C4-2B (cell line): ENCODE measurements around the gene XYLT1.
A peak's percentile ranks its signal among the peaks of the same experiment; 100 is the strongest.

Experiments used
- H3K27ac ChIP-seq: fragments of 450-650 bp; 2 replicates; pipeline ENCODE4 v1.5.1; 2017
- ZFX ChIP-seq: fragments of 450-650 bp; IDR thresholded peaks from 2 replicates; pipeline ENCODE4 v1.6.1; 2017
- TF ChIP-seq, protein P1 (sequence below): fragments of 450-650 bp; conservative IDR thresholded peaks from 2 replicates; pipeline ENCODE4 v1.5.1; 2017; ENCODE audit warnings: mild to moderate bottlenecking

The XYLT1 gene

DNA sequence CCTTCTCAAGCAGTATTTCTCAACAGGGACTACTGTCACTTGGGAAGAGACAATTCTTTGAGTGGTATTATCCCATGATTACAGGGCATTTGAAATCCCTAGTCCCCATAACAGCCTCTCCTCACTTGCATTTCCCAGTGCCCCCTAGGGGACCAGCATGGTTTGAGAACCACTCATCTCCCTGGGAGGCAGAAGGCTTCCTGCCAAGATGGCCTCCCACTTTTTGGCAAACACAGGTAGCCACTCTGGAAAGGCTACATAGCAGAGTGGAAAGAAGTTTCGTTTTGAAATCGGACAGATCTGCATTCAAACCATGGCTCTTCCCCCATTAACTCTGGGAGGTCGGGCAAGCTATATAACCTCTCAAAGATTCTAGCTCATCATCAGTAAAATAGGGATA is 256.8 kb downstream of the XYLT1 start:
- TF ChIP-seq, protein P1, sequence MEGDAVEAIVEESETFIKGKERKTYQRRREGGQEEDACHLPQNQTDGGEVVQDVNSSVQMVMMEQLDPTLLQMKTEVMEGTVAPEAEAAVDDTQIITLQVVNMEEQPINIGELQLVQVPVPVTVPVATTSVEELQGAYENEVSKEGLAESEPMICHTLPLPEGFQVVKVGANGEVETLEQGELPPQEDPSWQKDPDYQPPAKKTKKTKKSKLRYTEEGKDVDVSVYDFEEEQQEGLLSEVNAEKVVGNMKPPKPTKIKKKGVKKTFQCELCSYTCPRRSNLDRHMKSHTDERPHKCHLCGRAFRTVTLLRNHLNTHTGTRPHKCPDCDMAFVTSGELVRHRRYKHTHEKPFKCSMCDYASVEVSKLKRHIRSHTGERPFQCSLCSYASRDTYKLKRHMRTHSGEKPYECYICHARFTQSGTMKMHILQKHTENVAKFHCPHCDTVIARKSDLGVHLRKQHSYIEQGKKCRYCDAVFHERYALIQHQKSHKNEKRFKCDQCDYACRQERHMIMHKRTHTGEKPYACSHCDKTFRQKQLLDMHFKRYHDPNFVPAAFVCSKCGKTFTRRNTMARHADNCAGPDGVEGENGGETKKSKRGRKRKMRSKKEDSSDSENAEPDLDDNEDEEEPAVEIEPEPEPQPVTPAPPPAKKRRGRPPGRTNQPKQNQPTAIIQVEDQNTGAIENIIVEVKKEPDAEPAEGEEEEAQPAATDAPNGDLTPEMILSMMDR, result no peak
- TF ChIP-seq ZFX, result no peak
- no peak overlapping the region for H3K27ac ChIP-seq

DNA sequence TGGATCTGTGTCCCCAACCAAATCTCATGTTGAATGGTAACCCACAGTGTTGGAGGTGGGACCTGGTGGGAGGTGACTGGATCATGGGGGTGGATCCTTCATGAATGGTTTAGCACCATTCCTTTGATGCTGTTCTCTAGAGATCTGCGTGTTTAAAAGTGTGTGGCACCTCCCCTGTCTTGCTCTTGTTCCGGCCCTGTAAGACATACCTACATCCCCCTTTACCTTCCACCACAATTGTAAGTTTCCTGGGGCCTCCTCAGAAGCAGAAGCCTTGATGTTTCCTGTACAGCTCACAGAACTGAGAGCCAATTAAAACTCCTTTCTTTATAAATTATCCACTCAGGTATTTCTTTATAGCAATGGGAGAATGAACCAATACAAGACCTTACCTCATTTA is 257.7 kb downstream of the XYLT1 start:
- no peak for TF ChIP-seq ZFX
- TF ChIP-seq, protein P1, result no peak
- H3K27ac ChIP-seq, result no peak overlapping the region

DNA sequence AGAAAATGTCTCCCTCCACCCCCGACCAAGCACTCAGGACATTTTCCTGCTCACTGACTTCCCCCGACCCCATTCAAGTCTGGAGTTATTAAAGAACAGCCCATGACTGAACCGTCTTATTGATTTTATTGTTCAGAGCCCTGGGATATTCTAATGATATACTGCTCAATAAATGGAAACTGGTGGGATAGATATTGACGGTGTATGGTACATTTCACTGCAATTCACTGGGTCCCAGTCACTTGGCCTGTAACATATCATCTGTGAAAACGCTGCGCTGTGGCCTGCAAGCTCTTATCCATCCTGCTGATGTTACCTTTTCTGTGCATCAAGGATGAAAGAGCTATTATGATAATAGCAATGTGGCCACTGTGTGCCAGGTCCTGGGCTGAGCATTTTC is 258.2 kb downstream of the XYLT1 start:
- no peak overlapping the region for H3K27ac ChIP-seq
- TF ChIP-seq ZFX, result no peak
- TF ChIP-seq, protein P1, result no peak

DNA sequence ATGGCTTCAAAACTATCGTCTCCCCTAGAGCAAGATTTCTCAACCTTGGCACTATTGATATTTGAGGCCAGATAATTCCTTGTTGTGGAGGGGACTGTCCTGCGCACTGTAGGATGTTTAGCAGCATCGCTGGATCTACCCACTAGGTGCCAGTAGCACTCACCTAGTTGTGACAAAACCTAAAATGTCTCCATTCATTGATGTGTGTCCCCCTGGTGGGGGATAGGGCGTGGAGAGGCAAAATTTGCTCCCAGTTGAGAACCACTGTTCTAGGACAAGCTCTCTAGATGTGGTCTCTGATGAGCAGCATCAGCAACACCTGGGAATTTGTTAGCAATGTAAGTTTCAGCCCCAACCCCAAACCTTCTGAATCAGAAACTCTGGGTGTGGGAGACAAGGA is 259.0 kb downstream of the XYLT1 start:
- no peak overlapping the region for H3K27ac ChIP-seq
- TF ChIP-seq, protein P1, result peak; percentile 32
- TF ChIP-seq ZFX, result no peak

DNA sequence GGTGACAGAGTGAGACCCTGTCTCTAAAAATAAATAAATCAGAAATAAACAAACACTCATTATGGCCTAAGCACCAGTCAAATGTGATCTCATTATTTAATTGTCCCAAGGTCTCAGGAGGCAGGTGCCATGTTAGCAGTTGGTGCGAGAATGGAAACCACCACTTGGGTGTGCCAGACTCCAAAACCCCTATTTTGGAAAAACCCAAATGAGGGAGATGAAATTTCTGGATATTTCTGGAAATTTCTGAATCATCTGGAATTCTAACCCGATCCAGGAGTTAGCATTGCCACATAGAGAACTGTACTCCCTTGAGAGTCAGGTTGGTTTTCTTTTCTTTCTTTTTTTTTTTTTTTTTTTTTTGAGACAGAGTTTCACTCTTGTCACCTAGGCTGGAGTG is 264.0 kb downstream of the XYLT1 start:
- TF ChIP-seq, protein P1, result no peak
- TF ChIP-seq ZFX, result no peak
- H3K27ac ChIP-seq, result no peak overlapping the region

DNA sequence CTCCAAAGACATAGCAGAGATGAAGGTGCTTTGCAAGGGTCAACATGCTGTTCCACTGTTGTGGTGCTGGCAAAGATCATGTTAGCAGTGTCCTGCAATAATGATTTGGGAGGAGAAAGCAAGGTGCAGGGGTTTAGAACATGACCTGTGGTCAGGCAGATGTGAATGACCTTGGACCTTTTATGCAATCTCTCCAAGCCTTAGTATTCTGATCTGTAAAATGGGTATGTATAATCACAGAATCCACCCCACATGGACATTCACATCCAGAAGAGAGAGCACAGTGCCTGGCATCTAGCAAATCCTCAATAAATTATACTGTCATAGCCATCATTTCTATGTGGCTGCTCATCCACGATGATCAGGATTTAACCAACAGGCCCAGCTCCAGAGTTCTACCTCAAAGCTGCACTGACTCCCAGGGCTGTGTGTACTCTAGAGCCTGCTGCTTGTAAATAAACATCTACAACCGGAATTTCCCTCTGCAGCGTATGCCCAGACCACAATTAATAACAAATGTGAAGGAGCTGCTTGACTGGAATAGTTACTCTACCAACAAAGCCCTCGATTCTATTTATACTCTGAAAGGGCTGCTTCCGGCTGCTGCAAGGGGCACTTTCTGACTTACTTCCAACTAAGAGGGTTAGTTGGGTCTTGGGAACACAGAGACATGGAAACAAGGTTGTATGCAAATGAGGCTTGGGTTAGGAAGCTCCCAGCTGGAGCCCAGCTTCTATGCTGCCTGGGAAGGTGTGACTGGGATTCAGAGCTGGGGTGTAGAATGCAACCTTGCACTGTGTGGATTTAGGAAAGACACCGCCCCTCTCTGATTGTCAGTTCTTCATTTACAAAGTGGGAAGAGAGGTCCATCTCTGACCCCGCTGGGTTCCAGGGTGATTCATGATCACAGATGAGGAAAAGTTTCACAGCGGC is 265.2 kb downstream of the XYLT1 start:
- no peak overlapping the region for H3K27ac ChIP-seq
- TF ChIP-seq, protein P1, result no peak
- no peak for TF ChIP-seq ZFX

DNA sequence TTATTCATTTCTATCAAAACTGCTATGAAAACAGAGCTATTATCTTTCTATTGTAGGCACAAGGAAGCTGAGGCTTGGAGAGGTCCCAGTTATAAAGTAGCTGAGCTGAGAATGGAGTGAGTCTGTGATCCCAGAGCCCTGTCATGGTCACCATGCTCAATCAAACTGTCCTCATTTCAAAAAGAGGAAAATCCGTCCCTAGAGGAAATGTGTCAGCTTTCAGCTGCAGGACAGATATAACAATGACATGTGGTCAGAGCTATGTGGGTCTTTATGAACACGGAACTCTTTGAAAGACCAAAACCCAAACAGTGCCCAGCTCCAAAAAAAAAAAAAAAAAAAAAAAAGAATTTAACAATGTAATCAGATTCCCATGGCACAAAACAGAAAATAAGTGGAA is 266.1 kb downstream of the XYLT1 start:
- no peak overlapping the region for H3K27ac ChIP-seq
- TF ChIP-seq, protein P1, result no peak
- no peak for TF ChIP-seq ZFX
